ENCODE measurements around the gene KIAA0930. TPM values are rescaled to one million over a fixed set of nuclear protein-coding genes. Genes with fewer than 3 reads are reported as not detected.
A peak's percentile ranks its signal among the peaks of the same experiment; 100 is the strongest.

KIAA0930 gene
- total RNA-seq, 1 experiment from 2014 or later = 61.9 TPM

- no peak for DNase-seq (ENCODE audit: unreplicated experiment)
- TF ChIP-seq CTCF (IDR thresholded peaks at IDR 0.05; ENCODE audit: unreplicated experiment) = no peak
- H3K4me3 Mint-ChIP-seq (ENCODE audit: unreplicated experiment) = no peak overlapping the region
- peaks cover 16% of the 10 kb centered on the region for H3K4me1 Mint-ChIP-seq (ENCODE audit: insufficient read depth, unreplicated experiment)
- no TSS peak for BruUV-seq (replicated peaks)
- no peaks in the 10 kb centered on the region for H3K27me3 Mint-ChIP-seq (ENCODE audit: insufficient read depth, unreplicated experiment)
- no peak overlapping the region for H3K27ac Mint-ChIP-seq (ENCODE audit: low read depth, unreplicated experiment)
- H3K9me3 Mint-ChIP-seq (ENCODE audit: unreplicated experiment) = no peaks in the 10 kb centered on the region
- CTCF ChIA-PET = interaction anchor here (0.6 to 1.3 kb wide), 4 partner anchors 9 to 92 kb away, joined by 3 to 5 read pairs (median 4); no protein-coding TSS in a partner anchor
- POLR2A ChIA-PET = interaction anchor here (0.5 to 2.4 kb wide), 6 partner anchors 9 to 395 kb away, joined by 3 to 7 read pairs (median 4); partner anchors contain the start of gene NUP50
- H3K36me3 Mint-ChIP-seq (ENCODE audit: insufficient read depth, unreplicated experiment) = peaks cover 51% of the 10 kb centered on the region
- intact Hi-C loops (cut with micrococcal nuclease) = no loop called here
Measured at GRCh38 chr22:45149671-45150070, 91.0 kb downstream of the KIAA0930 start.

GRCh38 chr22:45144916-45145315, 95.8 kb downstream of the KIAA0930 start:
- Mint-ChIP-seq H3K27me3 (ENCODE audit: insufficient read depth, unreplicated experiment) (no peaks in the 10 kb centered on the region), H3K36me3 (ENCODE audit: insufficient read depth, unreplicated experiment) (peaks cover 37% of the 10 kb centered on the region), H3K4me3 (ENCODE audit: unreplicated experiment) (no peak overlapping the region), H3K9me3 (ENCODE audit: unreplicated experiment) (no peaks in the 10 kb centered on the region), H3K4me1 (ENCODE audit: insufficient read depth, unreplicated experiment) (no peaks in the 10 kb centered on the region), H3K27ac (ENCODE audit: low read depth, unreplicated experiment) (no peak overlapping the region)
- no peak for DNase-seq (ENCODE audit: unreplicated experiment)
- TF ChIP-seq CTCF (IDR thresholded peaks at IDR 0.05; ENCODE audit: unreplicated experiment) = no peak
- POLR2A ChIA-PET = interaction anchor here (0.7 to 1.3 kb wide), 3 partner anchors 11 to 19 kb away, joined by 3 to 4 read pairs (median 4); partner anchors contain the start of gene NUP50
- intact Hi-C loops (cut with micrococcal nuclease) = no loop called here
- CTCF ChIA-PET = interaction anchor here (0.6 kb wide), 1 partner anchor 48 kb away, joined by 3 read pairs; no protein-coding TSS in a partner anchor
- BruUV-seq (replicated peaks) = no TSS peak

GRCh38 chr22:45142376-45142775, 98.3 kb downstream of the KIAA0930 start:
- DNase-seq (ENCODE audit: unreplicated experiment) = no peak
- no peak for TF ChIP-seq CTCF (IDR thresholded peaks at IDR 0.05; ENCODE audit: unreplicated experiment)
- H3K27ac Mint-ChIP-seq (ENCODE audit: low read depth, unreplicated experiment) = no peak overlapping the region
- no peaks in the 10 kb centered on the region for H3K27me3 Mint-ChIP-seq (ENCODE audit: insufficient read depth, unreplicated experiment)
- ChIA-PET POLR2A (interaction anchor here (0.7 to 0.9 kb wide), 2 partner anchors 17 to 105 kb away, joined by 3 to 4 read pairs; no protein-coding TSS in a partner anchor), CTCF (no interaction called here)
- H3K9me3 Mint-ChIP-seq (ENCODE audit: unreplicated experiment) = no peaks in the 10 kb centered on the region
- BruUV-seq (replicated peaks) = no TSS peak
- no peak overlapping the region for H3K4me3 Mint-ChIP-seq (ENCODE audit: unreplicated experiment)
- intact Hi-C loops (cut with micrococcal nuclease) = no loop called here
- no peaks in the 10 kb centered on the region for H3K4me1 Mint-ChIP-seq (ENCODE audit: insufficient read depth, unreplicated experiment)
- peaks cover 23% of the 10 kb centered on the region for H3K36me3 Mint-ChIP-seq (ENCODE audit: insufficient read depth, unreplicated experiment)

Small RNA genes within 50 kb of the gene (microRNA-seq; reads per million reads assigned to microRNA genes)
- 44.4 reads per million, percentile 66 among the genes with 10 or more reads in this experiment for gene MIR1249

Other genes with a start within 250 kb of the KIAA0930 start
- gene PHF21B, start 230.9 kb downstream of the KIAA0930 start, total RNA-seq (2022) = 0.66 and 0.75 TPM in 2 replicates
- gene NUP50, start 77.0 kb downstream of the KIAA0930 start, total RNA-seq (2022) = 70.3 and 72.5 TPM in 2 replicates
- gene UPK3A, start 44.1 kb upstream of the KIAA0930 start, total RNA-seq (2022) = not detected in 2 replicates
- 16.0 and 16.7 TPM in 2 replicates for gene FAM118A, start 69.0 kb upstream of the KIAA0930 start, total RNA-seq (2022)
- gene SMC1B, start 172.7 kb upstream of the KIAA0930 start, total RNA-seq (2022) = not detected in 2 replicates
- 0.26 TPM in 1 of 2 replicates, not detected in the other for gene RIBC2, start 172.8 kb upstream of the KIAA0930 start, total RNA-seq (2022)